Vagina (tissue), 2 donors: Measurements from ENCODE around the gene STIMATE.

Source experiments
- CTCF ChIP-seq, 3 experiments: fragments of 450-650 bp in 2 of 3; fragments of 200-600 bp in 1 of 3; sonication (generic) in 1 of 3; IDR thresholded peaks; one replicate each; pipeline ENCODE4 v1.5.1; 2017 to 2019; ENCODE audit warnings: antibody characterized with exemption in 3 of 3, mild to moderate bottlenecking in 2 of 3, moderate library complexity in 2 of 3
- POLR2AphosphoS5 ChIP-seq, 2 donors: sonication (generic); formaldehyde crosslinking; IDR thresholded peaks; one replicate each; pipeline ENCODE4 v1.9.0; 2017; ENCODE audit warnings: antibody characterized with exemption in 2 of 2, mild to moderate bottlenecking in 2 of 2, low read depth in 1 of 2; ENCODE audit not compliant: insufficient read depth in 1 of 2

- TF ChIP-seq CTCF (IDR thresholded peaks at IDR 0.05): no peak
- no peak for TF ChIP-seq POLR2AphosphoS5 (IDR thresholded peaks at IDR 0.05; ENCODE audit: insufficient read depth in 1 of 2, low read depth in 1 of 2)
These were observed 110.1 kb downstream of the STIMATE start for GRCh38 chr3:52787246-52787645.
